ENCODE data around the gene BRICD5.
A peak's percentile ranks its signal among the peaks of the same experiment; 100 is the strongest.
"Not testable (repeated sequence)": the region's sequence is repeated elsewhere in the genome, so short reads cannot be mapped to it uniquely, and the experiment has no call there.

Gene BRICD5

DNA sequence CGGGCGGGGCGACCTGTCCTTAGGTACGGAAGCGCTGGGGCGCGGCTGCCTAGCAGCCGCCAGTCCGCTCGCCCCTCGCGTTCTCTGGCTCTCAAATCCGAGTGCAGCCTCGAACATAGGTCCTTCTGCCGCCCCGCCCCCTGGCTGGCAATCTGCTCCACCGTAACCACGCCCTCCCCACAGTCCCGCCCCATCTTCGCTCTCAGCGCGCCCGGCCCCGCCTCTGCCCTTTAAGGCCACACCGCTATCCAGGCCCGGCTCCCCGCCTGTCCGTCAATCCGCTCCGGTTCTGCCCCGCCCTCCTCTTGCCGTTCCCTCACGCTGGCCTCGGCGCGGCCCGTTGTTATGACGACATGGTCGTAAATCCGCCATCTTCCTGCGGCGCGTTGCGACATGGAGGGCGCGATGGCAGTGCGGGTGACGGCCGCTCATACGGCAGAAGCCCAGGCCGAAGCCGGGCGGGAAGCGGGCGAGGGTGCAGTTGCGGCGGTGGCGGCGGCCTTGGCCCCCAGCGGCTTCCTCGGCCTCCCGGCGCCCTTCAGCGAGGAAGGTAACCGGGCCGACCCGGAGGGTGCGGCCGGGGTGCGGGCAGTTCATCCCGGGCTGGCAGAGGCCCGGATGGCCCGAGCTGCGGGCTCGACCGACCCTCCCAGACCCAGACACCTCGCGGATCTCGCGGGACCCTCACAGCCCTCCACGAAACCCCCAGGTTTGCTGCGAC, 12.7 kb upstream of the BRICD5 start, which contains the start of gene E4F1:
TSS of gene E4F1 (plus strand) at position 371 of the 721 bp plus-strand sequence. CDS start at position 394, 23 bp downstream.
- peak; percentile 100 for DNase-seq (ENCODE audit: low spot score)

DNA sequence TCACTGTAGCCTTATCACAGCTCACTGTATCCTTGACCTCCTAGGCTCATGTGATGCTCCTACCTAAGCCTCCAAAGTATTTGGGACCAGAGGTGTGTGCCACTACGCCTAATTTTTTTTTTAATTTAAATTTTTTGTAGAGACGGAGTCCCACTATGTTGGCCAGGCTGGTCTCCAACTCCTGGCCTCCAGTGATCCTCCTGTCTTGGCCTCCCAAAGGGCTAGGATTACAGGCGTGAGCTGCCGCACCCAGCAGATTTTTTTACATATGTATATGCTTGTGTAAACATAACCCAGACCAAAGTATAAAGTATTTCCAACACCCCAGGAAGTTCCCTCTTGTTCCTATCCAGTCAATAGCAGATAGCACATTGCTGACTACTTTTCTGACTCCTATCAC, 5.7 kb upstream of the BRICD5 start:
- no peak for DNase-seq (ENCODE audit: low spot score)

DNA sequence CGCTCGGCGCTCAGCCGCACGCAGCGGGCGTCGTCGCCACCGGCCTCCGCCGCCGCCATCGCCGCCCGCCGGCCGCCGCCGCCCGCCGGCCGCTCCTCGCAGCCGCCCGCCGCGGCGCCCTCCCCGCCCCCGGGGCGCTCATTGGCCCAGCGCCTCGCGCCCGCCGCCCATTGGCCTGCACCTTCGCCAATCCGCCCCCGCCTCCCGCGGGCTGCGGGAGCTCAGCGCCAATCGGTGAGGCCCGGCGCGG, 4.0 kb upstream of the BRICD5 start, which contains the start of gene PGP:
TSS of gene PGP (minus strand) at position 122 of the 250 bp plus-strand sequence. CDS start at position 59, 63 bp downstream.
- no peak for DNase-seq (ENCODE audit: low spot score)

DNA sequence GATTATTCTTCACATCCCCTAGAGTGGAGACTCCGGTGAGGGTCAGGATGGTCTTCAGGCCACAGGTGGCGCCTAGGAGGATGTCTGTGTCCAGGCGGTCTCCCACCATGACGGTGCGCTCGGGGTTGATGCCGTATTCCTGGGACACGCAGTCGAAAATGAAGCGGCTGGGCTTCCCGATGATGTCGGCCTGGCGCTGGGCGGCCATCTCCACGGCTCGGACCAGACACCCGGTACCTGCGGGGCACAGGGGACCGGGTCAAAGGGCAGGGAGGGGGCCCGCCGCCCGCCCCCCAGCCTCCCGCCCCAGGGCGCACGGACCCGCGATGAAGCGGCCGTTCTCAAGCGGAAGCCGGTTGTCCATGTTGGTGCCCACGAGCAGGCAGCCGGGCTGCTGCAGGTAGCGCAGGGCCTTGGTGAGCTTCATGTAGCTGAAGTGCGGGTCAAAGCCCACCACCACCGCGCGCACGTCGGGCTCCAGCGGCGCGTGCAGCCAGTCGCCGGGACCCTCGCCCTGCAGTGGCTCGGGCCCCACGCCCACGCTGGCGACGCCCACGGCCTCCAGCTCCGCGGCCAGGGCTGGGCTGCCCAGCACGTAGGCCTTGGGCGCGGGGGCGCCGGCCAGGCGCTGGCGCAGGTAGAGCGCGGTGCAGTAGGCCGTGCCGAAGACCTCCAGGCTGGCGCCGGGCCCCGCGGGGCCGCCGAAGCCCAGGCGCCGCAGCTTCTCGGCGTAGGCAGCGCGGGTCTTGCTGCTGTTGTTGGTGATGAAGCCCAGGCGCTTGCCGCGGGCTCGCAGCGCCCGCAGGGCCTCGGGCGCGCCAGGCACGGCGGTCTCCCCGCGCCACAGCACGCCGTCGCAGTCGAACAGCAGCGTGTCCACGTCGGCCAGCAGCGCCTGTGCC, 3.4 kb upstream of the BRICD5 start:
- DNase-seq (ENCODE audit: low spot score): no peak

DNA sequence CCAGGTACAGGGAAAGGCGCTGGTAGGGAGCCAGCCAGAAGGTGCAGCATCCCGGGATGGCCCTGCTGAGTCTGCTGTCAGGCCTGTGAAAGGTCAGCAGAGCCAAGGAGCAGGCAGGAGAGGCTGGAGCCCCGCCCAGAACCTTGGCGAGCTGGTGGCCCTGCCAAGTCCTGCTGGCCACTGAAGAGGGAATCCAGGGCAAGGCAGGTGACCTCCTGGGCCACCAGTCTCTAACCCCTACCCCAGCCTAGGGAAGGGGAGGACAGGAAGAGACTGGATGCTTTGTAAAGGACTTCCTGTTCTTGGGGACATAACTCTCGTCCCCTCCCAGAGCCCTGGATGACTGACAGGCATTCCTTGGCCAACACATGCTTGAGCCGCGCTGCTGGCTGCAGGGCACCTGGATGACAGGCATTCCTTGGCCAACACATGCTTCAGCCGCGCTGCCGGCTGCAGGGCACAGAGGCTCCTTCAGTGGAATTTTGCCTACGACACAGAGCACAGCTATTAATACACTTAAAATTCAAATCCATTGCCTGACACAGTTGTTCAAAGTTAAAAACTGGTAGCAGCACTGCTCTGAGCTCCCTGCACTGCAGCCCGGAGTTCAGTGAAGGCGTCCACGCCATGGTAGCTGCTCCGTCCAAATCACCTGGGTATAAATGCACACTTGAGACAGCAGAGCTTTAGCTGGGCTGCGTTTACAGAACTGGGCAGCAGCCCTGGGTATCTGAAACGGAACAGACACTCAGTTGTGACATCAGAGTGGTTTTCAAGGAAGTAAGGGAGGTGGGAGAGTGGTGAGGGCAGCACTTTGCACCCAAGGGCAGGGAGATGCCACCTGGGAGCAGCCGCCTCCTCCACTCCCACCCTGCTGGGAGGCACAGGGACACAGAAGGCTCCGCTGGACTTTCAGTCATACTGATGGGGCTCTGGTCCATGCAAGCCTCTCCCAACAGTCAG, 2.0 kb upstream of the BRICD5 start:
- no peak for DNase-seq (ENCODE audit: low spot score)

DNA sequence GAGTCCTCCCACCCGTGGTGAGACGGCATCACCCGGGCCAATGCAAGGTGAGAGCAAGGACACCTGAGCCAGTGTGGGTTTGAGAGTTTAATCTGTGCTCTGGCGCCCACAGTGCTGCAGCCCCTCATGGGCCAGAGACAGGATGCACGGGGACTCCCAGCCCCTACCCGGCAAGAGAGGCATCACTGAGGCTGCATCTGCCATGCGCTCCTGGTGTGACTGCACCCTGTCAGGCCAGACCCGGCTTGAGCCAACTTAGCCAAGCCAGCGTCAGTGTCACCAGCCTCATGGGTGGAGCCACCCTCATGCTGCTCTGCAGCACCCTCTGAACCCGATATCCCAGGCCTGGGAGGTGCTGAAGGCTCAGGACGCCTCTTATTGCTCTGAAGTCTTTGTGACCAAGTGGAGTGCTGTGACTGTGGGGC, 1.3 kb upstream of the BRICD5 start:
- DNase-seq (ENCODE audit: low spot score): no peak

DNA sequence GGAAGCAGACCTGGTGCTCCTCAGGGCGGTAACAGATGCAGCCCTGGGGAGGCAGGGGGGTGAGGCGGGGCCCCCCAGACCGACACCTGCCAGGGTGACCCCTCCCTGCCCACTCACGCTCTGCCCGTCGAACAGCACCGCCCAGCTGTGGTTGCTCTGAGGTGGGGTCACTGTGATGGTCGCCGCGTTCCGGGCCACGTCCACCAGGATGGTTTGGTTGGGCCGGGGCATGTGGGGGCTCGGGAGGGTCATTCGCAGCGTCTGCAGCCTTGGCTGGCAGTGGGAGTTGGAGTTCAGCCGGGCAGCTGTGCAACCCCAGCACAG, 692 bp downstream of the BRICD5 start:
- no peak for DNase-seq (ENCODE audit: low spot score)

DNA sequence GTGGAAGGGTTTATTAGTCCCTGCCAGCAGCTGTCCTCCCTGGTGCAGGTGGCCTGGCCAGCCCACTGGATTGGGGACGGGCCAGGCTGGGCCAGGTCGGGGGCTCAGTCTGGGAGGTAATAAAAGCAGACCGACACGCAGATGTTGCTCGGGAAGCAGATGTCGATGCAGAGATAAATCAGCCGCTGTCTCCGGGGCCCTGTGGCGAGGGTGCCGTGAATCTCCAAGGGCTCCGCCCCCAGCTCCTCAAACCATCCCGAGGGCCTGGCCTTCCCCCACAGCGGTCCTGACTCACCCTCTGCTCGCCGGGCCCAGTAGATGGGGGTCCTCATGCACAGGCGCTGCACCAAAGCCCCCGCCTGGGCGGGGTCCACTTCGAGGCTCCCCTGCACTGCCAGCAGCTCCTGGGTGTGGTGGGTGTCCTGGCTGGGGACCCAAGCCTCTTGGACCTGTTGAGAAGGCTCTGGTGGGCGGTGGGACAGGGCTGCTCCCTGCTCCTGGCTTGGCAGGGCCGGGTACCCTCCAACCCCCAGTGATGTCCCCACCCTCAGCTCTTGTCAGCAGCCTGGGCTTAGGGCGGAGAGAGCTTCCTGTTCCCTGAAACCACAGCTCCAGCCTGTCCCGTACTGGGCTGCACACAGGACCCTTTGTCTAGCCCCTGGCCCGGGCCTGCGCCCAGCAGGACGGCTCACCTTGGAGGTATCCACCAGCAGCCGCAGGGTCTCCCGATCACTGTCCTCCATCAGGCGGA, 1.2 kb downstream of the BRICD5 start:
- DNase-seq (ENCODE audit: low spot score): no peak

GRCh38 chr16:2208772-2209171, 1.9 kb downstream of the BRICD5 start:
- no peak for DNase-seq (ENCODE audit: low spot score)

- DNase-seq (ENCODE audit: low spot score): no peak
Measured at GRCh38 chr16:2208308-2208707, 2.4 kb downstream of the BRICD5 start.

- DNase-seq (ENCODE audit: low spot score): no peak
Measured at GRCh38 chr16:2207872-2208271, 2.8 kb downstream of the BRICD5 start.

GRCh38 chr16:2206780-2207433, 3.8 kb downstream of the BRICD5 start:
- no peak for DNase-seq (ENCODE audit: low spot score)

DNA sequence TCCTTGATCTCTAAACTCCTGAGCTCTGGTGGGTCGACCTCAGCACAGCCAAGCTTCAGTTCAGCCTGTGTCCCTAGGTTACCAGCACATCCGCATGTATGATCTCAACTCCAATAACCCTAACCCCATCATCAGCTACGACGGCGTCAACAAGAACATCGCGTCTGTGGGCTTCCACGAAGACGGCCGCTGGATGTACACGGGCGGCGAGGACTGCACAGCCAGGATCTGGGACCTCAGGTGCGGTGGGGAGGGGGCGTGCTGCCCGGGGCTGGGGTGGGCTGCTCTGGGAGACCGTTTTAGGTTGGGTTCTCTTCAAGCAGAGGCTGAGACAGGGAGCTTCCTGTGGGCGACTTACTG, 4.3 kb downstream of the BRICD5 start:
- no peak for DNase-seq (ENCODE audit: low spot score)

GRCh38 chr16:2205967-2206313, 4.7 kb downstream of the BRICD5 start:
- no peak for DNase-seq (ENCODE audit: low spot score)

DNA sequence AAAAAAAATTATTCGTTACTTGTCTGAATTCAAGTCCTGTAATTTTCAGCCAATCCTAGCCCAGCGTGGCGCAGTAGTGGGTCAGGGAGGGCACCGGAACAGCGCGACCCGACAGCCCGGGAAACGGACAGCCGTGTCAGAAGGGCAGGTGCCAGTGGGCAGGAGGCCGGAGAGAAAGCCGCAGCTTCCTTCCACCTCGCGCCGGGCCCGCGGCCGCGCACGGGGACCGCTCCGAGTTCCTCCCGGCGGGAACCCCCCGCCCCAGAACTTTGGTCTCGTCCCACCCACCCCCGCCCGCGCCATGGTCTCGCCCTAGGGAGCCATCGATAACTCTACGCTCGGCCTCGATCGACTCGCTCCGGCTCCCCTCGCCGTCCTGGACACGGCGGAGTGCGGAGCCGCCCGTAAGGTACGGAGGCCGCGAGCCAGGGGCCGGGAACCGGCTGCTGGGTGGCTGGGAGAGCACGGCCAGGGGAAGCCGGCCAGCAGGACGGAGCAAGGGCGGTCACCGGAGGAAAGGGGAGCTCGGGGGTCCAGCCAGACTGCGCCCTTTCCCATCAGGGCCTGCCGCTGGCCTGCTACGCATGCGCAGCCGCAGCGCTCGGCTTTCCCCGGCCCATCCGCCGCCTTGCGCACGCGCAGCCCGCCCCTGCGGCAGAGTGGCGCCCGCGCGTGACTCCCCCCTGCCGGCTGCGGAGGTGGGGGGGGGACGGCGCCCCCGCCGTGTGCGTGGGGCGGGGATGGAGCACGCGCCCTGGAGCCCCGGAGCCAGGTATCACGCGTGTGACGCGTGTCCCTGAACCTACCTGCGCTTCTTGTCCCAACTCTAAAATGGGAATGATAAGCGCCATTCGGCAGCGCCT, 5.3 kb downstream of the BRICD5 start, which contains the start of gene MLST8:
TSS of gene MLST8 (plus strand) at position 351 of the 863 bp plus-strand sequence. CDS start 632 bp downstream, outside the sequence.
- peak; percentile 86 for DNase-seq (ENCODE audit: low spot score)

GRCh38 chr16:2204416-2205103, 6.1 kb downstream of the BRICD5 start:
- no peak for DNase-seq (ENCODE audit: low spot score)

- not testable (repeated sequence) for DNase-seq (ENCODE audit: low spot score)
Measured at GRCh38 chr16:2203119-2203688, 7.5 kb downstream of the BRICD5 start.

GRCh38 chr16:2200313-2200712, 10.3 kb downstream of the BRICD5 start:
- DNase-seq (ENCODE audit: low spot score): no peak

DNA sequence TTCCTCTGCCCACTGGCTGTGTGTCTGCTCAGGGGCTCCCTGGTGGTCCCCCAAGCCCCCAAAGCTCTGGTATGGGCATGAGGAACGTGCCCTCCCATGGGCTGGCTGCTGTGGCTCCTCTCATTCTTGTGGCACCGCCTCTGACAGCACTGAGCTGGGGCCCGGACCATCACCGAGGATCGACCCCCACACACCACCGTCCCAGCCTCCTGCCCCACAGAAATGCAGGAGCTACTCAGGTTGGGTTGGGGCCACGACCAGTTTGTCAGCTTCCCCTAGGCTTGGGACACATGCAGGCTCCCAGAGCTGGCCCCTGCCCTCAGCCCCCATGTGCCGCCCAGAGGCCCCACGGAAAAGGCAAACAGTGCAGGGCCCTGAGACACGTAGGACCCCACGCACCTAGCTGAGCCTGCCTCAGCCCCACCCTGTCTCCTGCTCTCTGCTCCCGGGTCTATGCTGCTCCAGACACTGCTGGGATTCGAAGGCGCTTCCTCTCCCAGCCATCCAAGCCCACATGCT, 11.0 kb downstream of the BRICD5 start:
- no peak for DNase-seq (ENCODE audit: low spot score)
